GM21367 (cell line): Measurements from ENCODE around the gene MTFR2.

Experiments
- ATAC-seq: cut with Tn5 transposase; IDR thresholded peaks from one replicate; pipeline ENCODE4 v1.9.1; 2021; ENCODE audit not compliant: unreplicated experiment

MTFR2 gene

DNA sequence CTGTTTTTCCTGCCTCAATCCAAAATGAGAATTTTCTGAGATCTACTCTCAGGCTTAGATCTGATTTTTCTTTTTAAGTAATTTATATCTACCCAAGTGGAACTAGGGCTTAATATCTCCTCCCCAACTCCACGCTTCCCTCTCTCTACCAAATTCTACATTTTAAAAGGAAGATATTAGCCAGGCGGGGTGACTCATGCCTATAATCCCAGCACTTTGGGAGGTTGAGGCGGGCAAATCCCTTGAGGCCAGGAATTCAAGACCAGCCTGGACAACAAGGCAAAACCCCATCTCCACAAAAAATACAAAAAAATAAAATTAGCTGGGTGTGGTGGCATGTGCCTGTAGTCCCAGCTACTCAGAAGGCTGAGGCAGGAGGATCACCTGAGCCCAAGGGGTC, 61.0 kb downstream of the MTFR2 start:
- no peak for ATAC-seq

GRCh38 chr6:136188486-136188885, 61.6 kb downstream of the MTFR2 start:
- ATAC-seq: no peak

- ATAC-seq: no peak
Observed at GRCh38 chr6:136186363-136186762, 63.7 kb downstream of the MTFR2 start.

DNA sequence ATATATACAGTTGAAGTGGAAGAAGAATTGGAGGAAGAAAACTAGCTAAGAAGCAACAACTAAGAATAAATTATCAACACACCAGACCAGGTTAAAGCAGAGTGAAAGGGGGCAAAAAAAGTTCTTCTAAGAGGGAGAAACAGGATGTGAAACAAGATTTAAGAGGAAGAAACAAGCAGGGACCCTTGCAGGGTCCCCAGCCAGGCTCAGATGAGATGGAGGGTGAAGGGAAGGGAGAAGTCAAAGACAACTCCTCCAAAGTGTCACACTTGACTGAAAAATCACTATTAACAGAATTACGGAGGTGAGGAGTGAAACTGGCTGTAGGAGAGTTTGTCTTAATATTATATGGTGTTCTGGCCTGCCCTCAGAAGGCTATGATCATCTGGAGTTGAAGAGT, 65.4 kb downstream of the MTFR2 start:
- ATAC-seq: no peak

DNA sequence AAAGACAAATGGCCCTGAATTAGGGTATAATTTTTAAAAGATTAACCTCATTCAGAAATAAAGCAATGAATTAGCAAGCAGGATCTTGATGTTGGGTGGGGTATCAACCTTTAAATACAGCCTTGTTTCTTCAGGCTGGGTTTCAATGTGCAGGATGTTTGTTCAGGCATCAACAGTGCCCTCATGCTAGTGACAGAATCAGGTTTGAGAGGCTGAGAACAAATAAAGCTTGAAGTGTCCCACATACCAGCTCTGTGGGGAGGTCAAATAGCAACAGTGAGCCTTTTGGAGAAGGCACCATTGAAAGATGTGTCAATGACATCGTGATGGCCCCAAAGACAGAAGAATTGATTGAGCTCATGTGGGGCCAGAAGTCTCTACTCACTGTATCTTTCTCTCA, 68.2 kb downstream of the MTFR2 start:
- ATAC-seq: no peak

GRCh38 chr6:136181512-136181833, 68.6 kb downstream of the MTFR2 start:
- ATAC-seq: no peak
